H9 (cell line): ENCODE data around the gene NRN1. TPM values are rescaled to one million over a fixed set of nuclear protein-coding genes. Genes with fewer than 3 reads are reported as not detected.

Source experiments
- DNase-seq: peaks from one replicate; pipeline ENCODE4 v3.0.0-alpha.2; 2017
- H2AFZ ChIP-seq: one replicate; pipeline ENCODE4 v1.6.1; 2013; ENCODE audit warnings: mild to moderate bottlenecking, low read length, control low read depth, moderate library complexity
- H2AK5ac ChIP-seq: 2 replicates; pipeline ENCODE4 v1.6.1; 2013; ENCODE audit warnings: low read length, control low read depth, mixed read lengths; ENCODE audit not compliant: insufficient read length
- H2BK120ac ChIP-seq: one replicate; pipeline ENCODE4 v1.6.1; 2013; ENCODE audit warnings: low read depth, mild to moderate bottlenecking, low read length, control low read depth, inconsistent platforms; ENCODE audit not compliant: poor library complexity, severe bottlenecking
- H2BK12ac ChIP-seq: 2 replicates; pipeline ENCODE4 v1.6.1; 2013; ENCODE audit warnings: low read length, control low read depth, mixed read lengths, low read depth; ENCODE audit not compliant: insufficient read length
- H2BK15ac ChIP-seq: 2 replicates; pipeline ENCODE4 v1.6.1; 2013; ENCODE audit warnings: low read depth, low read length, control low read depth
- H2BK20ac ChIP-seq: one replicate; pipeline ENCODE4 v1.6.1; 2013; ENCODE audit warnings: low read depth, mild to moderate bottlenecking, low read length, control low read depth, inconsistent platforms; ENCODE audit not compliant: poor library complexity, severe bottlenecking
- H2BK5ac ChIP-seq: 2 replicates; pipeline ENCODE4 v1.6.1; 2013; ENCODE audit warnings: low read length, control low read depth, mixed read lengths; ENCODE audit not compliant: insufficient read length
- H3K14ac ChIP-seq: 2 replicates; pipeline ENCODE4 v1.6.1; 2013; ENCODE audit warnings: low read length, control low read depth; ENCODE audit not compliant: insufficient read depth
- H3K18ac ChIP-seq: 2 replicates; pipeline ENCODE4 v1.6.1; 2013; ENCODE audit warnings: low read depth, mild to moderate bottlenecking, mixed read lengths, low read length, control low read depth; ENCODE audit not compliant: insufficient read length
- H3K23ac ChIP-seq: 2 replicates; pipeline ENCODE4 v1.6.1; 2013; ENCODE audit warnings: low read length, control low read depth, mixed read lengths, low read depth; ENCODE audit not compliant: insufficient read length
- H3K23me2 ChIP-seq: 2 replicates; pipeline ENCODE4 v1.6.1; 2013; ENCODE audit warnings: low read depth, mild to moderate bottlenecking, mixed read lengths, low read length, control low read depth; ENCODE audit not compliant: insufficient read length, poor library complexity, severe bottlenecking
- H3K27ac ChIP-seq: 2 replicates; pipeline ENCODE4 v1.5.1; 2013; ENCODE audit warnings: low read length, control low read depth, mixed read lengths, low read depth; ENCODE audit not compliant: insufficient read length
- H3K27me3 ChIP-seq: 2 replicates; pipeline ENCODE4 v1.6.1; 2013; ENCODE audit warnings: low read length, control low read depth, inconsistent platforms; ENCODE audit not compliant: insufficient read depth
- H3K4ac ChIP-seq: 2 replicates; pipeline ENCODE4 v1.6.1; 2013; ENCODE audit warnings: low read depth, mild to moderate bottlenecking, control low read depth, inconsistent platforms, low read length, moderate library complexity
- H3K4me1 ChIP-seq: 2 replicates; pipeline ENCODE4 v1.6.1; 2013; ENCODE audit warnings: low read length, control low read depth, inconsistent platforms; ENCODE audit not compliant: insufficient read depth
- H3K4me2 ChIP-seq: 2 replicates; pipeline ENCODE4 v1.6.1; 2013; ENCODE audit warnings: low read length, control low read depth, mixed read lengths; ENCODE audit not compliant: insufficient read length, insufficient read depth
- H3K56ac ChIP-seq: 2 replicates; pipeline ENCODE4 v1.6.1; 2013; ENCODE audit warnings: low read depth, mild to moderate bottlenecking, mixed read lengths, low read length, control low read depth; ENCODE audit not compliant: insufficient read length
- H3K79me1 ChIP-seq: 2 replicates; pipeline ENCODE4 v1.6.1; 2013; ENCODE audit warnings: low read depth, mild to moderate bottlenecking, moderate library complexity, low read length, control low read depth, inconsistent platforms; ENCODE audit not compliant: insufficient read depth, poor library complexity, severe bottlenecking
- H3K79me2 ChIP-seq: 2 replicates; pipeline ENCODE4 v1.6.1; 2013; ENCODE audit warnings: low read length, control low read depth, inconsistent platforms; ENCODE audit not compliant: insufficient read depth
- H3K9ac ChIP-seq: 2 replicates; pipeline ENCODE4 v1.6.1; 2013; ENCODE audit warnings: low read length, control low read depth, mixed read lengths; ENCODE audit not compliant: insufficient read length; ENCODE audit errors: extremely low read depth
- H3K9me3 ChIP-seq: one replicate; pipeline ENCODE4 v1.6.1; 2013; ENCODE audit warnings: low read depth, low read length, inconsistent platforms; ENCODE audit not compliant: control insufficient read depth
- H3T11ph ChIP-seq: one replicate; pipeline ENCODE4 v1.6.1; 2013; ENCODE audit warnings: mild to moderate bottlenecking, low read length, control low read depth, inconsistent platforms
- H4K20me1 ChIP-seq: one replicate; pipeline ENCODE4 v1.6.1; 2013; ENCODE audit not compliant: control insufficient read depth, insufficient read length, insufficient read depth
- H4K5ac ChIP-seq: 2 replicates; pipeline ENCODE4 v1.6.1; 2013; ENCODE audit warnings: low read depth, mild to moderate bottlenecking, mixed read lengths, low read length, control low read depth; ENCODE audit not compliant: insufficient read length
- H4K8ac ChIP-seq: replicated peaks from 2 replicates; pipeline ENCODE4 v1.6.1; 2013; ENCODE audit warnings: low read length, control low read depth, mixed read lengths, low read depth; ENCODE audit not compliant: insufficient read length
- H4K91ac ChIP-seq: 2 replicates; pipeline ENCODE4 v1.6.1; 2013; ENCODE audit warnings: low read depth, mild to moderate bottlenecking, moderate library complexity, mixed read lengths, low read length, control low read depth; ENCODE audit not compliant: insufficient read length
- H3K27ac Mint-ChIP-seq, 3 experiments: 2 replicates in 2 of 3; 3 replicates in 1 of 3; pipeline ENCODE4 v1.8.0; 2020 to 2021; ENCODE audit warnings: mixed read lengths in 3 of 3, mild to moderate bottlenecking in 1 of 3, moderate library complexity in 1 of 3
- H3K27me3 Mint-ChIP-seq: 2 replicates; pipeline ENCODE4 v1.8.0; 2021; ENCODE audit warnings: low read depth, mild to moderate bottlenecking, moderate library complexity, mixed read lengths
- H3K36me3 Mint-ChIP-seq, 3 experiments: 2 replicates in 2 of 3; 3 replicates in 1 of 3; pipeline ENCODE4 v1.8.0; 2020 to 2021; ENCODE audit warnings: low read depth in 3 of 3, mixed read lengths in 3 of 3; ENCODE audit not compliant: insufficient read depth in 1 of 3
- H3K4me1 Mint-ChIP-seq, 2 experiments: 2 replicates each; pipeline ENCODE4 v1.8.0; 2020; ENCODE audit warnings: mixed read lengths in 2 of 2
- H3K4me3 Mint-ChIP-seq, 2 experiments: 2 replicates in 1 of 2; 3 replicates in 1 of 2; pipeline ENCODE4 v1.8.0; 2020 to 2021; ENCODE audit warnings: mild to moderate bottlenecking in 2 of 2, mixed read lengths in 2 of 2, moderate library complexity in 1 of 2
- H3K9me3 Mint-ChIP-seq, 2 experiments: 2 replicates in 1 of 2; 3 replicates in 1 of 2; pipeline ENCODE4 v1.8.0; 2020; ENCODE audit warnings: mild to moderate bottlenecking in 2 of 2, mixed read lengths in 2 of 2, moderate library complexity in 1 of 2
- CTCF ChIP-seq: fragments of 200-600 bp; sonication (generic); conservative IDR thresholded peaks from 3 replicates; pipeline ENCODE4 v1.8.0; 2021; ENCODE audit warnings: antibody characterized with exemption, mild to moderate bottlenecking
- WGBS: extraction: QIAGEN DNeasy Blood & Tissue Kit; methylation state at CpG from one replicate; pipeline ENCODE4 v1.1.7; 2013; ENCODE audit warnings: missing lambda C conversion rate, low lambda C conversion rate, mixed read lengths; ENCODE audit not compliant: insufficient read length; ENCODE audit errors: extremely low coverage; 5-methylcytosine and 5-hydroxymethylcytosine counted together
- total RNA-seq: library from RNA; stranded (reverse); gene quantifications from 2 replicates; pipeline ENCODE4 v1.2.1, GENCODE V29; 2021

Gene NRN1
- total RNA-seq, 1 experiment from 2014 or later, result not detected

DNA sequence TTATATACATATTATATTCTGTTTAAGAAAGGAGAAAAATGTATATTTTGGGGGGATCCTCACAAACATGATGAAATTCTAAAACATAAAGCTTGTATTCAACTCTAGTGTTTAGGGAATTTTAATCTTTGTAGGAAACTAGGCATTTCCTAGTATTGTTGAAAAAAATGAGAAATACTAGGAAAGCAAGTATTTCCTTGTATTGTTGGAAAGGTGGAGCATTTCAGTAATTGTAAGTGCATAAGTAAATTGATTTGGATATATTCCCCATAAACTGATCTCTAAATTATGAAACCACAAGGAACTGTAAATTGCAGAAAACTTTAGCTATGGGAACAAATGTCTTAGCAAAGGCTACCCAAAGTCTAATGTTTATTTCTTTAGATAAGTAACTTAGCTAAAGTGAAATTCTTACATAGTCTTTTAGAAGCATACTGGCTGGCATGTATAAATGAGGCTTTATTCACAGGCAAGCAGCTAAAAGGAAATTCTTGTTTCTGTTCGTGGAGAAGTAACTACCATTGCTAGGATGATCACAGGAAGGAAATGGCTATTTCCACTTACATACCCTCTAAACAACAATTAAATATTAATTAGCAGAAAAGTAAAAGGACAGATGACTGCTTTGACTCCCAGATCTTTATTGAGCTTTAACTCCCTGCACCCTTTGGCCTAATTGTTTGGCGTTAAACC, 19.9 kb upstream of the NRN1 start:
- H3K27me3 Mint-ChIP-seq, result peaks cover 28% of the 10 kb centered on the region
- H3K27ac Mint-ChIP-seq, result no peak overlapping the region
- H2BK120ac ChIP-seq, result no peak overlapping the region
- no peak overlapping the region for H3K4ac ChIP-seq
- no peak overlapping the region for H3K27ac ChIP-seq
- TF ChIP-seq CTCF, result no peak
- WGBS, result no CpG with 5 or more reads among the region's 2 CpGs
- no peak overlapping the region for H3K4me2 ChIP-seq
- no peak overlapping the region for H3K14ac ChIP-seq
- H2BK20ac ChIP-seq, result no peak overlapping the region
- no peak overlapping the region for H4K91ac ChIP-seq
- H3K27me3 ChIP-seq, result no peaks in the 10 kb centered on the region
- H4K8ac ChIP-seq, result no peak overlapping the region
- H2BK15ac ChIP-seq, result no peak overlapping the region
- H2AK5ac ChIP-seq, result no peak overlapping the region
- H2BK12ac ChIP-seq, result no peak overlapping the region
- H4K5ac ChIP-seq, result no peak overlapping the region
- no peak overlapping the region for H3T11ph ChIP-seq
- no peaks in the 10 kb centered on the region for H3K23me2 ChIP-seq
- no peaks in the 10 kb centered on the region for H3K9me3 ChIP-seq
- no peaks in the 10 kb centered on the region for H3K79me1 ChIP-seq
- no peaks in the 10 kb centered on the region for H4K20me1 ChIP-seq
- H3K9ac ChIP-seq, result no peak overlapping the region
- H3K79me2 ChIP-seq, result no peaks in the 10 kb centered on the region
- DNase-seq, result no peak
- H3K4me3 Mint-ChIP-seq, result no peak overlapping the region
- H2BK5ac ChIP-seq, result no peak overlapping the region
- H3K23ac ChIP-seq, result no peak overlapping the region
- no peak overlapping the region for H3K56ac ChIP-seq
- no peaks in the 10 kb centered on the region; a peak in 1 of 5 replicates for H3K9me3 Mint-ChIP-seq
- no peak overlapping the region for H2AFZ ChIP-seq
- no peak overlapping the region for H3K18ac ChIP-seq
- H3K36me3 Mint-ChIP-seq, result no peaks in the 10 kb centered on the region
- H3K4me1 Mint-ChIP-seq, result peaks cover 3 to 4% of the 10 kb centered on the region in 2 experiments; a peak in 3 of 4 replicates
- no peaks in the 10 kb centered on the region for H3K4me1 ChIP-seq
